ENCODE results near the gene PRKAG2. TPM values are rescaled to one million over a fixed set of nuclear protein-coding genes. Genes with fewer than 3 reads are reported as not detected.
A peak's percentile ranks its signal among the peaks of the same experiment; 100 is the strongest.

Gene PRKAG2
- total RNA-seq, 4 donors from 2014 or later = 25.1 to 57.8 (median 46.7) TPM

DNA sequence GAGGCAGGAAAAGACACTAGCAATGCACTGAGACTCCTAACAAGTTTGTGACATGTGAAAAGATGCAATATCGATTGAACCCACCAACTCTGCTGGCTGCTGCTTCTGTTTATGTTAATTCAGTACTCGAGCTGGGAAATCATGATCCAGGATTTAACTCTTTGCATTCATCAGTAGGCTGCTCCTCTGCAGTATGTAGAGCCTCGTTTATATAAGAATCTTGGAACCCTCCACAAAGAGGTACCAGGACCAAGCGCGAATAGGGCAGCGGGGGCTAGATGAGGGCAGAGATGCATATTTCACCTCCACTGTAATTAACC lies 7.8 kb downstream of the PRKAG2 start:
- TF ChIP-seq EP300 (IDR thresholded peaks at IDR 0.05; ENCODE audit: low read depth) (no peak), POLR2A (IDR thresholded peaks at IDR 0.05) (no peak), POLR2AphosphoS5 (IDR thresholded peaks at IDR 0.05) (no peak)
- peak overlapping the region in 1 of 4 donors; percentile 25 for H3K27ac ChIP-seq
- H3K27me3 ChIP-seq = no peaks in the 10 kb centered on the region
- 52% methylated on average over 6 of the region's 6 CpGs; no CpG with 5 or more reads in 1 of the 2 donors for WGBS, 2 donors (ENCODE audit: low coverage in 1 of 2)
- in situ Hi-C loops (cut with MboI; ENCODE audit: low pct_ligation_motif_present in 1 of 4, low pct_unique_long_range_greater_than_20kb in 1 of 4, low sequenced_read_pairs in 3 of 4) = no loop called here
- no peak overlapping the region for H3K4me3 ChIP-seq
- H3K36me3 ChIP-seq = no peaks in the 10 kb centered on the region
- peaks cover 0 to 33% (median 11%) of the 10 kb centered on the region in 4 donors for H3K4me1 ChIP-seq
- no peak for DNase-seq
- no peaks in the 10 kb centered on the region for H3K9me3 ChIP-seq
- intact Hi-C loops (cut with DNase I; ENCODE audit: low total_unique reads) = loop anchor here (10.0 kb wide), 1 partner anchor 74 kb away; no protein-coding TSS in a partner anchor

DNA sequence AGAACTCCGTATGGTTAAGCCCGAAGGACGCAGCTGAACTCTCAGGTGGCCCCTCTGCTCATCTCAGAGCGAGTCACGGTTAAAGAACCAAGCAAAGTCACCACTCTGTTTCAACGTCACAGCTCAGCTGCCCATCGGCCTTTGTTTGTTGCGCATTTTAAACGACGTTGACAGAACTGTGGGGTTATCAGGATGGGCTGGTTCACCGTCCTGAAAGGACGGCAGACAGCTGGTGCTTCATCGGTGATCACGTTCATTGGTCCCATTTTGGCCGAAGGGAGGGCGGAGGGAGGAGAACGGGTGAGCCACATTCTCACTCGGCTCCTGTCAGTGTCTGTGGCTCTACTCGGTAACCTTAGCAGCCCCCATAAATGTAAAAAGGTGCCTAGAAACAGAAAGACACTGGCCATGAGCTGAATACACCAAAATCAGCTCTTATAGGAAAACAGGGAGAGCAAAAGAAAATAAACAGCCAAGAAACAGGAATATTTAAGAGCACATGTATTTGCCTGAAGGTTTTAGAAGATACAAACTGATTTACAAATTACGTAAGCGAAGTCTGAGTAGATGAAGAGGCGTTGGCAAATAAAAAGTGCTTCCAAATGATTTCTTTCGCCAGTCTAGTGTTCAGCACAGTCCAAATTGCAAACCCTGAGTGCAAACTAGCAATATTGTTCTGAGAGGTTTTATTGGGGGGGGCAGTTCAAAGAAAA lies 8.4 kb downstream of the PRKAG2 start:
- H3K9me3 ChIP-seq = no peaks in the 10 kb centered on the region
- peak overlapping the region; percentile 25 to 45 (median 34) for H3K27ac ChIP-seq
- WGBS, 2 donors (ENCODE audit: low coverage in 1 of 2) = 74 to 77% methylated on average over 5 to 23 of the region's 23 CpGs
- H3K4me1 ChIP-seq = peaks cover 0 to 36% (median 11%) of the 10 kb centered on the region in 4 donors
- in situ Hi-C loops (cut with MboI; ENCODE audit: low pct_ligation_motif_present in 1 of 4, low pct_unique_long_range_greater_than_20kb in 1 of 4, low sequenced_read_pairs in 3 of 4) = no loop called here
- H3K27me3 ChIP-seq = no peaks in the 10 kb centered on the region
- no peak overlapping the region for H3K4me3 ChIP-seq
- DNase-seq = no peak
- intact Hi-C loops (cut with DNase I; ENCODE audit: low total_unique reads) = loop anchor here (10.0 kb wide), 1 partner anchor 74 kb away; no protein-coding TSS in a partner anchor
- no peak for TF ChIP-seq POLR2A (IDR thresholded peaks at IDR 0.05)
- TF ChIP-seq EP300 (IDR thresholded peaks at IDR 0.05; ENCODE audit: low read depth) = no peak
- TF ChIP-seq, protein P1, sequence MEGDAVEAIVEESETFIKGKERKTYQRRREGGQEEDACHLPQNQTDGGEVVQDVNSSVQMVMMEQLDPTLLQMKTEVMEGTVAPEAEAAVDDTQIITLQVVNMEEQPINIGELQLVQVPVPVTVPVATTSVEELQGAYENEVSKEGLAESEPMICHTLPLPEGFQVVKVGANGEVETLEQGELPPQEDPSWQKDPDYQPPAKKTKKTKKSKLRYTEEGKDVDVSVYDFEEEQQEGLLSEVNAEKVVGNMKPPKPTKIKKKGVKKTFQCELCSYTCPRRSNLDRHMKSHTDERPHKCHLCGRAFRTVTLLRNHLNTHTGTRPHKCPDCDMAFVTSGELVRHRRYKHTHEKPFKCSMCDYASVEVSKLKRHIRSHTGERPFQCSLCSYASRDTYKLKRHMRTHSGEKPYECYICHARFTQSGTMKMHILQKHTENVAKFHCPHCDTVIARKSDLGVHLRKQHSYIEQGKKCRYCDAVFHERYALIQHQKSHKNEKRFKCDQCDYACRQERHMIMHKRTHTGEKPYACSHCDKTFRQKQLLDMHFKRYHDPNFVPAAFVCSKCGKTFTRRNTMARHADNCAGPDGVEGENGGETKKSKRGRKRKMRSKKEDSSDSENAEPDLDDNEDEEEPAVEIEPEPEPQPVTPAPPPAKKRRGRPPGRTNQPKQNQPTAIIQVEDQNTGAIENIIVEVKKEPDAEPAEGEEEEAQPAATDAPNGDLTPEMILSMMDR (IDR thresholded peaks at IDR 0.05) = no peak
- TF ChIP-seq POLR2AphosphoS5 (IDR thresholded peaks at IDR 0.05) = no peak
- no peaks in the 10 kb centered on the region for H3K36me3 ChIP-seq

- in situ Hi-C loops (cut with MboI; ENCODE audit: low pct_ligation_motif_present in 1 of 4, low pct_unique_long_range_greater_than_20kb in 1 of 4, low sequenced_read_pairs in 3 of 4) (no loop called here), intact Hi-C loops (cut with DNase I; ENCODE audit: low total_unique reads) (loop anchor here (10.0 kb wide), 1 partner anchor 73 kb away; no protein-coding TSS in a partner anchor)
- Histone ChIP-seq H3K9me3 (no peaks in the 10 kb centered on the region), H3K27me3 (no peaks in the 10 kb centered on the region), H3K4me3 (no peak overlapping the region), H3K4me1 (peaks cover 0 to 36% (median 11%) of the 10 kb centered on the region in 4 donors), H3K36me3 (no peaks in the 10 kb centered on the region), H3K27ac (peak overlapping the region; percentile 25 to 45 (median 34))
- WGBS, 2 donors (ENCODE audit: low coverage in 1 of 2) = 81% methylated on average over 6 of the region's 6 CpGs; no CpG with 5 or more reads in 1 of the 2 donors
- DNase-seq = no peak
- no peak for TF ChIP-seq POLR2AphosphoS5 (IDR thresholded peaks at IDR 0.05)
- TF ChIP-seq POLR2A (IDR thresholded peaks at IDR 0.05) = no peak
- no peak for TF ChIP-seq EP300 (IDR thresholded peaks at IDR 0.05; ENCODE audit: low read depth)
- TF ChIP-seq, protein P1 (IDR thresholded peaks at IDR 0.05) = no peak
Measured at GRCh38 chr7:151867912-151868311, 9.0 kb downstream of the PRKAG2 start.

DNA sequence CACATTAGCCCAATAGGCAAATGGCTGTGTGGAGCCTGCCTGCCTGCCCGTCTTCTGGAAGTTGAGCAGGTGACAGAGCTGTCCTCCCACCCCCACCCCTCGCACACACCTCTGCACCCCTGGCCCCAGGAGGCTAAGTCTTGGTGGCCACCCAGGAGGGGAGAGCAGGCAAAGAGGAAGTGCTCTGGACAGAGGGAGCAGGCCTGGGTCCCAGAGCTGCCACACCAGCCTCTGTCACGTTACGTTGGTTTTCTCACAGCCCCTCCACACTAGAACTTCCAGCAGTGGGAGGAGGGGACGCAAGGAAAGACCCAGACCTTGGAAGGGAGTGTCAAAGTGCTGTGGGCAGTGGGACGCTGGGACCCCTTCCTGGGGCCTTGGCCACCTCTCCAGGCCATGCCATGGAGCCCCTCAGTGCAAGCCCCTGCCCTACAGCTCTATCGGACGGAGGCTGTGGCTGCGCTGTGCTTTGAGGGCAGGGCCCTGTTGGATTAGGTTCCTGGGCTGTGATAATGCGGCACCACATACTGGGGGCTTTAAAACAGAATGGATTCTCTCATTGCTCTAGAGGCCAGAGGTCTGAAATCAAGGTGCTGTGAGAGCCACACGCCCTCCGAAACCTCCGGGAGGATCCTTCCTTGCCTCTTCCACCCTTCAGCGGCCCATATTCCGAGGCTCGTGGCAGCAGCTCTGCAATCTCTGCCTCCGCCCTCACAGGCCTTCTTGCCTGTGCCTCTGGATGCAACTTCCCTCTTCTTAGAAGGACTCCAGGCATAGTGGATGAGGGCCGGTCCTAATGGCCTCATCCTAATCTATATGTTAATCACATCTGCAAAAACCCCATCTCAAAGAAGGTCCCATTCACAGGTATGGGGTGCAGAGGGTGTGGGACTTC lies 9.9 kb downstream of the PRKAG2 start:
- TF ChIP-seq POLR2A (IDR thresholded peaks at IDR 0.05) (no peak), EP300 (IDR thresholded peaks at IDR 0.05; ENCODE audit: low read depth) (no peak), POLR2AphosphoS5 (IDR thresholded peaks at IDR 0.05) (no peak)
- TF ChIP-seq, protein P1 (IDR thresholded peaks at IDR 0.05) = no peak
- intact Hi-C loops (cut with DNase I; ENCODE audit: low total_unique reads) = loop anchor here (10.0 kb wide), 1 partner anchor 72 kb away; no protein-coding TSS in a partner anchor
- 92 to 95% methylated on average over 4 to 17 of the region's 18 CpGs for WGBS, 2 donors (ENCODE audit: low coverage in 1 of 2)
- no peak for DNase-seq
- Histone ChIP-seq H3K36me3 (no peaks in the 10 kb centered on the region), H3K27ac (no peak overlapping the region), H3K27me3 (no peaks in the 10 kb centered on the region), H3K4me1 (peaks cover 0 to 32% (median 11%) of the 10 kb centered on the region in 4 donors), H3K4me3 (no peak overlapping the region), H3K9me3 (no peaks in the 10 kb centered on the region)
- in situ Hi-C loops (cut with MboI; ENCODE audit: low pct_ligation_motif_present in 1 of 4, low pct_unique_long_range_greater_than_20kb in 1 of 4, low sequenced_read_pairs in 3 of 4) = no loop called here

All from transverse colon (tissue), 4 donors.